ENCODE data around the gene UBE3B. TPM values are rescaled to one million over a fixed set of nuclear protein-coding genes. Genes with fewer than 3 reads are reported as not detected.
A peak's percentile ranks its signal among the peaks of the same experiment; 100 is the strongest.

The UBE3B gene
- total RNA-seq, 4 donors from 2014 or later = 52.2 to 72.5 (median 65.5) TPM

GRCh38 chr12:109567296-109567695 is 89.9 kb downstream of the UBE3B start:
- intact Hi-C loops (cut with DNase I) = no loop called here
- Histone ChIP-seq H3K27me3 (no peaks in the 10 kb centered on the region), H3K27ac (no peak overlapping the region), H3K36me3 (peaks cover 23 to 27% of the 10 kb centered on the region in 2 donors), H3K9me3 (no peaks in the 10 kb centered on the region), H3K4me3 (replicated peaks in 1 of 3) (no peak overlapping the region), H3K4me1 (peaks cover 1 to 3% of the 10 kb centered on the region in 2 donors)
- 90 to 94% methylated on average over 10 of the region's 10 CpGs for WGBS, 2 donors
- TF ChIP-seq POLR2A (IDR thresholded peaks at IDR 0.05) (no peak), CTCF (IDR thresholded peaks at IDR 0.05) (no peak)
- no peak for DNase-seq

DNA sequence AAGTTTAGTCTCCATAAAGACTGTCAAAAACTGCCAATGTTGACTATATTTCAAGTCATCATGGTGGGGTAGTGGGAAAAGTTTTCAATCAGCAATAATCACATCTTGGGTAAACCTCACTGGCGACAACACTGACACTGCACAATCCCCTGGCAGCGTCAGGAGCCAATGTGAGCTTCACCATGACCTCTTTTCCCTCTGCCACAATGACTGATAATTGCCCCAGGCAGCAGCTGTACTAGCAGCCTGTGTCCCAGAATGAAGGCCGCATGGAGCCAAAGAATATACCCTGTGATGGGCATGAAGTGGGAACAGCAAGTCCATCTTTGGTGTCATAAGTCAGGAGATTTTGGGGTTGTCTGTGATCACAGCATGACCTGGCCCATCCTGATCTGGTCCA is 90.5 kb downstream of the UBE3B start:
- Histone ChIP-seq H3K27ac (no peak overlapping the region), H3K36me3 (peaks cover 23 to 27% of the 10 kb centered on the region in 2 donors), H3K4me1 (peaks cover 8 to 10% of the 10 kb centered on the region in 2 donors), H3K27me3 (no peaks in the 10 kb centered on the region), H3K9me3 (no peaks in the 10 kb centered on the region), H3K4me3 (replicated peaks in 1 of 3) (no peak overlapping the region)
- WGBS, 2 donors = 93% methylated on average over 3 of the region's 3 CpGs
- intact Hi-C loops (cut with DNase I) = no loop called here
- TF ChIP-seq CTCF (IDR thresholded peaks at IDR 0.05) = no peak
- no peak for TF ChIP-seq POLR2A (IDR thresholded peaks at IDR 0.05)
- no peak for DNase-seq

DNA sequence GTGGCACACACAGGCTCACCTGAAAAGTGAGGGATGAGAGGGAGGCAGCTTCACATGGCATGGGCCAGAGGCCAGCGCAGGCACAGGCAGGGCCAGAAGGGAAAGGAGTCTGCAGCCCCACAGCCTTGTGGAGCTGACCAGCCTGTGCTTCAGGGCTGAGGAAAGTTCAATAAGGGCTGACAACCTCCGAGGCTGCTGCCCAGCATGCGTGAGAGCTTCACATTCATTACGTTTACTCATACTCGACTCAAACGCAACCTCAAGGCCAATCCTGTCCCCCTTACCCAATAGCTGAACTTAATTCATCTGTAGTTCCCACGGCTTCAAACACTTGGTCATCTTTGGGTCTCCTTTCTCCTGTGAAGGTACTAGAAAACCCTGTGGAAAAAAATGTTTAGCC is 91.1 kb downstream of the UBE3B start:
- H3K27ac ChIP-seq = no peak overlapping the region
- no peak overlapping the region for H3K4me3 ChIP-seq (replicated peaks in 1 of 3)
- intact Hi-C loops (cut with DNase I) = no loop called here
- H3K4me1 ChIP-seq = peaks cover 8 to 10% of the 10 kb centered on the region in 2 donors
- 89 to 94% methylated on average over 6 to 7 of the region's 7 CpGs for WGBS, 2 donors
- no peak for DNase-seq
- TF ChIP-seq POLR2A (IDR thresholded peaks at IDR 0.05) = no peak
- TF ChIP-seq CTCF (IDR thresholded peaks at IDR 0.05) = no peak
- H3K36me3 ChIP-seq = peaks cover 18 to 27% of the 10 kb centered on the region in 2 donors
- H3K9me3 ChIP-seq = no peaks in the 10 kb centered on the region
- H3K27me3 ChIP-seq = no peaks in the 10 kb centered on the region

GRCh38 chr12:109571773-109572505 is 94.5 kb downstream of the UBE3B start:
- DNase-seq = no peak
- WGBS, 2 donors = 88 to 89% methylated on average over 5 of the region's 5 CpGs
- TF ChIP-seq POLR2A (IDR thresholded peaks at IDR 0.05) = no peak
- TF ChIP-seq CTCF (IDR thresholded peaks at IDR 0.05) = no peak
- Histone ChIP-seq H3K4me1 (peaks cover 16 to 20% of the 10 kb centered on the region in 2 donors), H3K27ac (no peak overlapping the region), H3K4me3 (replicated peaks in 1 of 3) (no peak overlapping the region), H3K36me3 (peaks cover 18 to 29% of the 10 kb centered on the region in 2 donors), H3K9me3 (no peaks in the 10 kb centered on the region), H3K27me3 (no peaks in the 10 kb centered on the region)
- intact Hi-C loops (cut with DNase I) = no loop called here

DNA sequence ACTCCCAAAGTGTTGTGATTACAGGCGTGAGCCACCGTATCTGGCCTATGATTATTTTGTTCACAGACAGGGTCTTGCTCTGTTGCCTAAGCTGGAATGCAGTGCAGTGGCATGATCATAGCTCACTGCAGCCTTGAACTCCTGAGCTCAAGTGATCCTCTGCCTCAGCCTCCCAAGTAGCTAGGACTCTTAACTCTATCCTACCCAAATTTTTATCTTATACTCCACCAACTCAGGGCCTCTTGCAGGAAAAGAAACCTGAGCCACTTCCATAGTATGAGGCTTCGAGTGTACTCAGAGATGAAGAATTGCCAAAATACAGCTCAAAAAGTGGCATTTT is 95.0 kb downstream of the UBE3B start:
- TF ChIP-seq CTCF (IDR thresholded peaks at IDR 0.05) (no peak), POLR2A (IDR thresholded peaks at IDR 0.05) (no peak)
- peaks cover 18 to 29% of the 10 kb centered on the region in 2 donors for H3K36me3 ChIP-seq
- H3K27ac ChIP-seq = peak overlapping the region in 2 of 3 donors; percentile 34 to 77
- no peaks in the 10 kb centered on the region for H3K9me3 ChIP-seq
- DNase-seq = no peak
- 28 to 31% methylated on average over 3 of the region's 3 CpGs for WGBS, 2 donors
- intact Hi-C loops (cut with DNase I) = no loop called here
- peaks cover 16 to 20% of the 10 kb centered on the region in 2 donors for H3K4me1 ChIP-seq
- H3K4me3 ChIP-seq (replicated peaks in 1 of 3) = peak overlapping the region in 2 of 3 donors; percentile 33 to 64
- no peaks in the 10 kb centered on the region for H3K27me3 ChIP-seq
